ENCODE results near the gene ARHGAP22. TPM values are rescaled to one million over a fixed set of nuclear protein-coding genes. Genes with fewer than 3 reads are reported as not detected.

Gene ARHGAP22
- total RNA-seq, 4 donors from 2014 or later = 3.2 to 24.0 (median 9.9) TPM

DNA sequence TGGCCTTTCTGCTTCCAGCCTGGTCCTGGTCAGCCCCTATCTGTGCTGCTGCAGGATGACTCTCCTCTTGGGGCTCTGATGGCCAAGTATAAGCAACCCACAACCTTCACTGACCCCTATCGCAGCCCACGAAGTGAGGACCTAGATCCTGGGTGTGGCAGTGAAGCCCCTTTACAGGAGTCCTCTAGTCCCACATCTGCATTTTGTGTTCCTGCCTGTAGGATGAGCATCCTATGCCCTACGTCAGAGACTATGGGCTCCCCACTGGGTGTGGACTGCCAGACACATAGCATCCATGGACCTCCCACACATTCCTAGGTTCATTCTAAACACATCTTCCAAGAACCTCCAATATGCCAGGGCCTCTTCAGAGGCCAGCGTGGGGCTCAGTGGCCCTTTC lies 29.0 kb downstream of the ARHGAP22 start:
- TF ChIP-seq, protein P1, sequence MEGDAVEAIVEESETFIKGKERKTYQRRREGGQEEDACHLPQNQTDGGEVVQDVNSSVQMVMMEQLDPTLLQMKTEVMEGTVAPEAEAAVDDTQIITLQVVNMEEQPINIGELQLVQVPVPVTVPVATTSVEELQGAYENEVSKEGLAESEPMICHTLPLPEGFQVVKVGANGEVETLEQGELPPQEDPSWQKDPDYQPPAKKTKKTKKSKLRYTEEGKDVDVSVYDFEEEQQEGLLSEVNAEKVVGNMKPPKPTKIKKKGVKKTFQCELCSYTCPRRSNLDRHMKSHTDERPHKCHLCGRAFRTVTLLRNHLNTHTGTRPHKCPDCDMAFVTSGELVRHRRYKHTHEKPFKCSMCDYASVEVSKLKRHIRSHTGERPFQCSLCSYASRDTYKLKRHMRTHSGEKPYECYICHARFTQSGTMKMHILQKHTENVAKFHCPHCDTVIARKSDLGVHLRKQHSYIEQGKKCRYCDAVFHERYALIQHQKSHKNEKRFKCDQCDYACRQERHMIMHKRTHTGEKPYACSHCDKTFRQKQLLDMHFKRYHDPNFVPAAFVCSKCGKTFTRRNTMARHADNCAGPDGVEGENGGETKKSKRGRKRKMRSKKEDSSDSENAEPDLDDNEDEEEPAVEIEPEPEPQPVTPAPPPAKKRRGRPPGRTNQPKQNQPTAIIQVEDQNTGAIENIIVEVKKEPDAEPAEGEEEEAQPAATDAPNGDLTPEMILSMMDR (IDR thresholded peaks at IDR 0.05) = no peak
- DNase-seq (ENCODE audit: low spot score) (no peak), ATAC-seq (ENCODE audit: low FRiP score) (no peak)

DNA sequence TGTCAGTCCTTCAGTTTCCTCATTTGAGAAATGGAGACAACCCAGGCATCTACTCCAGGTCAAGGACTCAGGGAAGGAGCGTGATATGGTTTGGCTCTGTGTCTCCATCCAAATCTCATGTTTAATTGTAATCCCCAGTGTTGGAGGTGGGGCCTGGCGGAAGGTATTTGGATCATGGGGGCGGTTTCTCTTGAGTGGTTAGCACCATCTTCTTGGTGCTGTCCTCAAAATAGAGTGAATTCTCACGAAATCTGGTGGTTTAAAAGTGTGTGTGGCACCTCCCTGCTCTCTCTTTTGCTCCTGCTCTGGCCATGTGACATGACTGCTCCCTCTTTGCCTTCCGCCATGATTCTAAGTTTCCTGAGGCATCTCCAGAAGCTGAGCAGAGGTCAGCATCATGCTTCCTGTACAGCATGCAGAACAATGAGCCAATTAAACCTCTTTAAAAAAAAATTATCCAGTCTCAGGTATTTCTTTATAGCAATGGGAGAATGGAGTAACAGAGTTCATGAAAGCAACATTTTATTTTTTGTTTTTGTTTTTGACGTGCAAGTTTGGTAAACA lies 30.0 kb downstream of the ARHGAP22 start:
- no peak for ATAC-seq (ENCODE audit: low FRiP score)
- TF ChIP-seq, protein P1 (IDR thresholded peaks at IDR 0.05) = no peak

DNA sequence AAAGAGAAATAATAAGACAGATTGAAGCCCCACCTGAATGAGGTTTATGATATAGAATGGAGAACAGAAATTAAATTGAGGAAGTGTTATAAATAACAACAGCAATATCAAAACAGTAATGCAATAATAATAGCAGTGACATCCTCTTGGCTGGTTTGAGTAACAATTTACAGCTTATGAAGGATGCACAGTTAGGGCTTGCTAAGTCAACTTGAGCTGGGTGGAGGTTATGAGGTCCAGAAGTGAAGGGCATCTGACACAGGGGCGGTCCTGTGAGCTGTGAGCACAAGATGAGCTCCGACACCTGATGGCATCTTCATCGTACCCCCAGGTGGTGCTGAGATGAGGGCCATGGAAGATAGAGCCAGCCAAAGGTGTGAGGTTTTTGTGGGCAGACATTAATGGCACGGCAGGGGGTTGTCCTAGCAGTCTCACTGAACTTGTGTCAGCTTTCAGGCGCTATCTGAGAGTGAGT lies 30.5 kb downstream of the ARHGAP22 start:
- ATAC-seq (ENCODE audit: low FRiP score) (no peak), DNase-seq (ENCODE audit: low spot score) (no peak)
- TF ChIP-seq, protein P1 (IDR thresholded peaks at IDR 0.05) = no peak

More for the DNA sequence above, 30.0 kb downstream of the ARHGAP22 start:
- DNase-seq (ENCODE audit: low spot score) = no peak

DNA sequence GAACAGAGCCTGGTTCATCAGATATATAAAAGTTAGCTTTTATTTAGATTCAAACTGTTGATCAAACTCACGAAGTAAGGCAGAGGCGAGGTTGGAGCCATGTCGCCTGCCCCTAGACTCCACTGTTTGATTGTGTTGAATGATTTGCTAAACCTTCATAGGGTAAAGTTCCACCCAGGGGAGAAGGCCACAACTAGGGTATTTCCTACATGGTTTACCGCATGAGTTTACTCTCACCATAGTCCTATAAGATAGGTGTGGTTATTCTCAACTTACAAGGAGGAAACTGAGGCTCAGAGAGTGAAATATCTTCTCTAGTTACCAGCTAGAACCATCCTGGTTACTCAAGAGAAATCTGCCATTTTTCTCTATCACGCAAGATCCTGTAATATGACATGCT lies 31.8 kb downstream of the ARHGAP22 start:
- TF ChIP-seq, protein P1 (IDR thresholded peaks at IDR 0.05) = no peak
- ATAC-seq (ENCODE audit: low FRiP score) = no peak
- no peak for DNase-seq (ENCODE audit: low spot score)

DNA sequence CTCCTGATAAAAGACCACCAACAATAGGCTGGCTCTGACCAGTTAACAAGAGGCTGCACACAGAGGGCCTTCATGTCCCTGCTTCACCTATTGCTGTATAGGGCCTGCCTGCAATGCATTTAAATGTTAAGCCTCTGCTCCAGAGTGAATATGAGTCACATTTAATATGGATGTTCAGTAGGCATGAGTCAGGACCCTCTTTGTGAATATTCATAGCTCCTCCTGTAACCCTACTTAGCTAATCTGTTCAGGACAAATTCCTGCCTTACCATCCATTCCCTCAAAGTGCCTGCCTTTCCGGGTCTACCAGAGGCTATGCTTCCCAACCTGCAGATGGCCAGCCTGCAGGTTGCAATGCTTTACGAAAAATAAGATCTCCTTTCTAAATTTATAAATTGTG lies 32.5 kb downstream of the ARHGAP22 start:
- DNase-seq (ENCODE audit: low spot score) = no peak
- ATAC-seq (ENCODE audit: low FRiP score) = no peak
- TF ChIP-seq, protein P1 (IDR thresholded peaks at IDR 0.05) = no peak

DNA sequence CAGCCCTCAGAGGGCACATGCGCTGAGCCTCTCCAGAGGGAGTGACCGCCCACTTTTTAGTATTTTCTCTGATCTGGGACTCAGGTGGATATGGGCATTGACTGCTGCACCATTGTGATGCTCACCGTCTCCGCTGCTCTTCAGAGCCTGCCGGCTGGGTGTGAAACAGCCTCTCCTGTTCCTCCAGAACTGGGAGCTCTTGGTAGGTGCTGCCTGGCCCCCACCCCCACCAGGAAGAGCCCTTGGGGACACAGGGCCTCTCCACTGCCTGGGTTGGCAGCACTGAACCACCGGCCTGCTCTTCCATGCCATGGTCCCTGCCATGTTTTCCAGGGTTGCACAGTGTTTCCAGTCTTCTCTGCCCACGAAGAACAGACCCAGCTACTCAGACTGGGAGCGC lies 36.3 kb downstream of the ARHGAP22 start:
- TF ChIP-seq, protein P1 (IDR thresholded peaks at IDR 0.05) = no peak
- ATAC-seq (ENCODE audit: low FRiP score) (no peak), DNase-seq (ENCODE audit: low spot score) (no peak)

DNA sequence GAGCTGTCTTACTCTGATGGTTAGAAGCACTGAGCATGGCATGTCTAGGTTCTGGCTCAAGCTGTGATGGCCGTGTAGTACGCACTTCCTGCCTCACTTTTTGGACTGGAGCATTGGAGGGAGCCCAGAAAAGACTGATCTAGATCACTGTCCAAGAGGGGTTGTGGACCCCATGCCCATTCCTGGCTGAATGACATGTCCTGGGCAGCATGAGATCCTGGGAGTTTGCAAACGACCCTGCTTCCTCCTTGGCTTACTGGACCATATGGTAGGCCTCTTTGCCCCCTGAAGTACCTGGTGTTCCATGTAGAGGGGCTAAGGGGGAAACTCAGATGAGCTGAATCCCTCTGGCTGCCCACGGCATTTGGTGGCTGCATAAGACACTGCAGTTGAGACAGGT lies 36.7 kb downstream of the ARHGAP22 start:
- ATAC-seq (ENCODE audit: low FRiP score) = no peak
- no peak for DNase-seq (ENCODE audit: low spot score)
- TF ChIP-seq, protein P1 (IDR thresholded peaks at IDR 0.05) = no peak

Measured in omental fat pad (tissue), 4 donors.